Liver (tissue), 3 donors: ENCODE results near the gene ATXN7L1.

Experiments
- ATF3 ChIP-seq: IDR thresholded peaks from 2 replicates; pipeline ENCODE4 v1.6.1; 2016; ENCODE audit warnings: antibody characterized with exemption
- CTCF ChIP-seq: fragments of 150-350 bp; IDR thresholded peaks from 2 replicates; pipeline ENCODE4 v1.5.1; 2017; ENCODE audit warnings: improper control_type of control experiment, low read depth, low read length; ENCODE audit not compliant: missing input control
- EGR1 ChIP-seq, 2 donors: IDR thresholded peaks; 2 replicates each; pipeline ENCODE4 v1.6.1; 2016 to 2018; ENCODE audit warnings: antibody characterized with exemption in 2 of 2, low read depth in 2 of 2
- GABPA ChIP-seq, 2 donors: IDR thresholded peaks in 1 of 2; conservative IDR thresholded peaks in 1 of 2; 2 replicates each; pipeline ENCODE4 v1.6.1; 2016; ENCODE audit warnings: antibody characterized with exemption in 2 of 2, mild to moderate bottlenecking in 1 of 2, moderate library complexity in 1 of 2
- JUND ChIP-seq, 2 donors: IDR thresholded peaks; 2 replicates each; pipeline ENCODE4 v1.6.1; 2016; ENCODE audit warnings: antibody characterized with exemption in 2 of 2
- MAX ChIP-seq: IDR thresholded peaks from 2 replicates; pipeline ENCODE4 v1.6.1; 2016; ENCODE audit warnings: antibody characterized with exemption
- RAD21 ChIP-seq, 2 donors: IDR thresholded peaks; 2 replicates each; pipeline ENCODE4 v1.6.1; 2016; ENCODE audit warnings: antibody characterized with exemption in 2 of 2, mild to moderate bottlenecking in 2 of 2
- REST ChIP-seq: IDR thresholded peaks from 2 replicates; pipeline ENCODE4 v1.6.1; 2016; ENCODE audit warnings: antibody characterized with exemption, mild to moderate bottlenecking
- RXRA ChIP-seq, 2 donors: IDR thresholded peaks; 2 replicates each; pipeline ENCODE4 v1.6.1; 2017 to 2018; ENCODE audit warnings: antibody characterized with exemption in 2 of 2, mild to moderate bottlenecking in 1 of 2
- SP1 ChIP-seq: IDR thresholded peaks from 2 replicates; pipeline ENCODE4 v1.6.1; 2018; ENCODE audit warnings: antibody characterized with exemption, mild to moderate bottlenecking
- TAF1 ChIP-seq: conservative IDR thresholded peaks from 2 replicates; pipeline ENCODE4 v1.6.1; 2016; ENCODE audit warnings: antibody characterized with exemption, mild to moderate bottlenecking
- ZBTB33 ChIP-seq: IDR thresholded peaks from 2 replicates; pipeline ENCODE4 v1.6.1; 2016; ENCODE audit warnings: antibody characterized with exemption
- donor health status: healthy.
- donor health status: healthy.

GRCh38 chr7:105713488-105714465 is 162.6 kb downstream of the ATXN7L1 start:
- no peak for TF ChIP-seq CTCF
- no peak for TF ChIP-seq TAF1
- no peak for TF ChIP-seq EGR1 (IDR thresholded peaks at IDR 0.05; ENCODE audit: low read depth in 2 of 2)
- TF ChIP-seq RXRA (IDR thresholded peaks at IDR 0.05): no peak
- TF ChIP-seq RAD21 (IDR thresholded peaks at IDR 0.05): no peak
- TF ChIP-seq ATF3: no peak
- TF ChIP-seq GABPA (IDR thresholded peaks at IDR 0.05 in 1 of 2, conservative IDR thresholded peaks at IDR 0.05 in 1 of 2): no peak
- TF ChIP-seq SP1: no peak
- no peak for TF ChIP-seq JUND (IDR thresholded peaks at IDR 0.05)
- no peak for TF ChIP-seq ZBTB33
- no peak for TF ChIP-seq REST
- TF ChIP-seq MAX: no peak
